Hematopoietic multipotent progenitor cell (in vitro differentiated cells): ENCODE data around the gene RELT. TPM values are rescaled to one million over a fixed set of nuclear protein-coding genes. Genes with fewer than 3 reads are reported as not detected.

Source experiments
- DNase-seq, 3 donors: peaks; one replicate each; pipeline ENCODE4 v3.0.0-alpha.2; 2011 to 2015; ENCODE audit warnings: low read depth in 2 of 3, low spot score in 2 of 3
- total RNA-seq: library from RNA; depleted of rRNA; stranded (reverse); fragments of >200 nt; gene quantifications from one replicate; pipeline ENCODE4 v1.2.3, GENCODE V29; 2012

The RELT gene
- total RNA-seq, 1 donor: 69.2 TPM

DNA sequence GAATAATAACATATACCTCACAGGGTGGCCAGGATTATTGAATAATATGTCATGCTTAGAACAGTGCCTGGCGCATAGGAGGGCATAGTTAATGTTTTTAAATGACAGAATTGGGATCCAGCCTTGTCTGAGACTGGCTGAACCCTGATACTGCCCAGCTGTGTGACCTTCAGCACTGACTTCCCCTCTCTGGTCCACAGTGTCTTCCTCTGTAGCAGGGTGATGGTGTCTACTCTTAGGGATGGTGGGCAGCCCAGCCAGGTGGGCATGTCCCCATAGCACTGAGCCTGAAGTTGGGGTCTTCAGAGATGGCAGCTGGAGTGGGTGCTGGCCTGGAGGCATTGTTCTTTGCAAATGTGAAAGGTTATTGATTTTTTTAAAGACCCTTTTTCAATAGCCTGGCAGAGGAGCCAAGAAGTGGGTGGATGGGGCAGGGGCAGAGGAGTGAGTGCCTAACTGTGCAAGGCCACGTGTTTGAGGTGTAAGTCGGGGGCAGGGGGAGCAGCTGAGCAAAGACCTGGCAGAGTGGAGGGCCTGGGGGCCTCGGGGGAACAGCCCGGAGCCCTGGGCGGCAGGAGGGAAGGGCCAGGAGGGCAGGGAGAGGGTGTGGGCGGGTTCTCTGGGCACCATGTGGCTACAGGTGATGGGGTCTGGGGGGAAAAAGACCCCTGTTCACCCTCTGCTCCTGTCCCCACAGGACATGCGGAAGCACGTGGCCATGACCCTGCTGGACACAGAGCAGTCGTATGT, 29.8 kb upstream of the RELT start:
- DNase-seq: no peak

DNA sequence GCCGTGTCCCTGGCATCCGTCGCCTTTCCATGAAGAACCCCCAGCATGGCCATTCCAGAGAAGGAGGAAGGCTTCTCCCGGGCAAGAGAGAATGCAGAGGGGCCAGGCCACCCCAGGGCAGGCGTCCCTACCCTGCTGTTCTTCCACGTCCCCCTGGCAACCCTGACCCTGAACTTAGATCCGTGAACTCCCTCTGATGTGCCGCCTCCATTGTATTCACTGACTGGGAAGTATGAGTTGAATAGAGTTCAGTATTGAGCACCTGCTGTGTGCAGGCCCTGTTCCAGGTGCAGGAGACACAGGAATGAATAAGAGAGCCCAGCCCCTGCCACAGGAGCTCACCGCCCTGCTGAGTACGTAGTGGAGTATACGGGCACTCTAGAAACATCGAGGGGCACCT, 29.1 kb upstream of the RELT start:
- DNase-seq: no peak

DNA sequence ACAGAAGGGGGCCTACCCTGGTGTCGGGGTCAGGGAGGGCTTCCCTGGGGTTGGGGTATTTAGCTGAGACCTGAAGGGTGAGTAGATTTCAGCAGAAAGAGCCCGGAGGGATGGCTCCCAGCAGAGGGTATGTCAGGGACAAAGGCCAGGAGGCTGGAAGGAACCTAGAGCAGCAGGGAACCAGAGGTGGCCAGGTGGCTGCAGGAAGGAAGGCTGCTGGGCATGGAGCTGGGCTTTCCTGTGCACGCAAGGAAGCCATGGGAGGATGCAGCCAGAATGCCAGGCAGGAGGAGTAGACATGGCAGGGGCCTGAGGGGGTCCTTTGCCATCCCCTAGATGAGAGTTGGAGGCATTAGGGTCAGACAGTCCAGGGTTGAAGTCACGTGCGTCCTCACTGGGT, 27.4 kb upstream of the RELT start:
- no peak for DNase-seq

DNA sequence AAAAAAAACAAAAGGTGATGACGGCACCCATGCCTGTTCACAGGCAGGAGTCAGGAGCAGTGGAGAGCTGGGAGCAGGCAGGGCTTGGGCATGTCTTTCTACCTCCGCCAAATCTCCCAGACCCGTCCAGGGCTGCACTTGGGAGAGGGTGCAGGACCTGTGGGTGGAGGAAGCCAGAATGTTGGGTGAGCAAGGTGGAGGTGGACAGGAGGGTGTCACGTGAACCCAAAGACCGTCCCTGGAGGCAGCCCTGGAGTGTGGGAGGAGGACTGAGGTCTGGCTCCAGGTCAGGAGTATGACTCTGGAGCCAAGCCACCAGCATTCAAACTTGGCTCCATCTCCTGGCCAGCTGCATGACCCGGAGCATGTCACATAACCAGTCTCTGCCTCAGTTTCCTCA, 26.6 kb upstream of the RELT start:
- DNase-seq: no peak

DNA sequence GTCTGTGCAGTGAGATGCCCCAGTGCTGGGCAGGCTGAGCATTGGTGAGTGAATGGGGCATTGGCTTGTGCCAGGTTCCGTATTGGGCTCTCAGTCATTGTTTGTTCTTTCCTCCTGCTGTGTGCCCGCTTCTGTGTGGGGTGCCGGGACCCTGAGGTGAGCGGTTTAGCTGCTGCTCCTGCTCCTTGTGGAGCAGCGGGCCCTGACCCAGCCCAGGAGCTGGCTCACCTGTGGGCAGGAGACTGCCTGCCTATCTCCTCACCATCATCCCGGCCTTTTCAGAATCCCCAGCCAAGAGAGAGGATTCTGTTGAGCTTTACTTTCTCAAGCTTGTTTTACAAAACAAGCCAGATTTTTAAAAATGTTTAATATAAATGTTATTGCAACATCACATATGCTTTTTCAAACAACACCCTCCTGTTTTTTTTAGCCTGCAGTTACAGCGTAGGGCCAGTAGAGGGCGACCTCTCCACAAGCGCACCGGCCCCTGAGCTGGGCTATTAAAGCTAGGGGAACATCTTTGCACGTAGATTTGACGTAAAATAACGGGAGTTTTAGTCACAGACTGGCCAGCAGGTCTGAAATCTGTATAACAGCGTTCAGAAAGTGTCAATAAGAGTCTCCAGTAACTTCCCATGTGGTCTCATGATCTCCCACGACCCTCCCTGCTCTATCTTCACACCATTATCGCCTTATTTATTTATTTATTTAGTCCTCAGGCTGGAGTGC, 25.1 kb upstream of the RELT start:
- DNase-seq: peak; percentile 50 to 79 (median 71)

DNA sequence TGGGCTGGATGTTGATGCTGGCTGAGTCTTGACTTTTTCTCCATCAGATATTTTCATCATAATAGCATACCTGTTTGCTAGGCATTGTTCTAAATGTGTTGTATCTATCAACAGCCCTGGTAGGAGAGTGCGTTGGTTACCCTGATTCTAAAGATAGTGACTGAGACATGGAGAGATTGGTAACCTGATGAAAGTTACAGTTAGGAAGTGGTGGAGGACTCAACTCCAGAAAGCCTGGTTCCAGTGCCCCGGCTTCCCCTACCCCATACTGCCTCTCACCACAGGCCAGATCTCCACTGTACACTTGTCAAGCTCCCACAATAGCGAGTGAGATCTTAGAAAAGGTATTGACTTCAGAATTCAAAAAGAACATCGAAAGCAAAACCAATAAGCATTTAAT, 22.8 kb upstream of the RELT start:
- DNase-seq: no peak

DNA sequence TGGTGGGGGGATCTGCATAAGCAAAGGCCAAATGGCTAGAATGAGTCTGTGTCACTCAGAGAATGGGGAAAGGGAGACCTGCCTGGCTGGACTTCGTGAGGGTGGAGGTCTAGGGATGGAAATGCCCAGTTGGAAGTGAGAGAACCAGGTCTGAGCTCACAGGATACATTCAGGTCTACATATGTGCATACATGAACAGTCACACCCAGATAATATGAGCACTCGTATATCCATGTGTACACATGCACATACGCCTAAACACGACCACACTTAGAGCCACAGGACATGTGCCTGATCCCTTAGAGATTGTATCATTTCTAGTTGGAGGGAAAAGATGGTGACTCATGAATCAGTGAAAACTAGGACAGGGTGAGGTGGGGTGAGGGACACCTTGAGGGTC, 21.1 kb upstream of the RELT start:
- DNase-seq: no peak

DNA sequence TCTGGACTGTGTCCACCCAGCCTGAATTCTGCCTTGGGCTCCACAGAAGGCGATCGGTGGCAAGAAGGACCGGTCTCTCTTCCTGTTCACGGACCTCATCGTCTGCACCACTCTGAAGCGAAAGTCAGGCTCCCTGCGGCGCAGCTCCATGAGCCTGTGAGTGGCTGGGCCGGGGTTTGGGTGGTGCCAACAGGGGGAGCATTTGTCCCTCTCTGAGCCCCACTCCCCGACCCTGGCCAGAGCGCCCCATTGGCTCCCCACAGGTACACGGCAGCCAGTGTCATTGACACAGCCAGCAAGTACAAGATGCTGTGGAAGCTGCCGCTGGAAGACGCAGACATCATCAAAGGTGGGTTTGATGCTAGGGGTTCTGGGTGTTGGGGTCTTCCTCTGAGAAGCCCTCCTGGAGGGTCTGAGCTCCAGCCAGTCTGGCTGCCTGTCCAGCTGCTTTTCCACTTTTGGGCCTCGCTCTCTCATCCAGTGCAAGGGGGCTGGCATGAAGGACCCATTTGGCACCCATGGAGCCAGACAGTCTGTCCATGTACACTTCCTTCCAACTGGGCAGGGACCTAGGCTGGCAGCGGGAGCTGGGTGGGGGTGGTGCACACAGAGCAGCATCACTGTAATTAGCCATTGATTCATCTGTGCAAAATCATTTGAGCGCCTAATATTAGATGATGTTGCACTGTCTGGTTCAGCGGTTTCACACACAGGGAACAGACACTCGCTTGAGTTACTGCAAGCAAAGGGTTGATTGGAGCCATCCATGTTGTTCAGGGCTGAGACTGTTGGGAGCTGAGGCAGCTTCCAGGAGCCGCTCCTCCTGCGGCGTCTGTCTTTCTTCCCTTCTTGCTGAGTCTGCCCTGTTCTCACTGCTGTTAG, 19.0 kb upstream of the RELT start:
- no peak for DNase-seq

DNA sequence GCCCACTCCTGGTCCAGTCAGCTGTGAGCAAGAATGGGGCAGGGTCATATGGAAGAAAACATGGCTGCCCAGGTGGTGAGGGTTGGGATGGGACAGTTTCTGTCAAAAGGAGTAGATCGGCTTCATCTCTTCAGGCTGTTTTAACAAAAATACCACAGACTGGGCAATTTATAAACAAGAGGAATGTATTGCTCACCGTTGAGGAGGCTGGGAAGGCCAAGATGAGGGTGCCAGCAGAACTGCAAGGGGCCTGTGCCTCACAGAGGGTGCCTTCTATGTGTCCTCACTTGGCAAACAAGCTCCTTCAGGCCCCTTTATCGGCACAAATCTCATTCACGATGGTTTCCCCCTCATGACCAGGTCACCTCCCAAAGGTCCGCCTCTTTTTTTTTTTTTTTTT, 18.1 kb upstream of the RELT start:
- DNase-seq: no peak

DNA sequence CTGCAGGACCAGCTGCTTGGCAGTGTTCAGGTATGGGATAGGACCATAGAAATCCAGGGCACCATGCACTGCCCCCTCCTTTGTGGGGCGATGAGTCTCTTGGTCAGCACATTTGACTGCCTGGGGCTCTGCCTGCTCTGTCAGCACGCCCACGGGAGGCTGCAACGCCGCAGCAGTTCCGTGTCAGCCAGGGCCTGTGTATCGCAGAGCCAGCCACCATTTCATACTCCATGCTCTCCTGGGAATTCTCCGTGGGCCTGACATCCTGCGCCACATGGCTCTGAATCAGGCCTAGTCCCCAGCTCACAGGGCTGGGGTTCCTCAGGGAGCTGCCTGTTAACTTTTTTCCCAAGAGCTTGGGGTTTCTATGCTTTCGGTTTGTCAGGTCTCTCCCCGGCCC, 16.9 kb upstream of the RELT start:
- DNase-seq: no peak

DNA sequence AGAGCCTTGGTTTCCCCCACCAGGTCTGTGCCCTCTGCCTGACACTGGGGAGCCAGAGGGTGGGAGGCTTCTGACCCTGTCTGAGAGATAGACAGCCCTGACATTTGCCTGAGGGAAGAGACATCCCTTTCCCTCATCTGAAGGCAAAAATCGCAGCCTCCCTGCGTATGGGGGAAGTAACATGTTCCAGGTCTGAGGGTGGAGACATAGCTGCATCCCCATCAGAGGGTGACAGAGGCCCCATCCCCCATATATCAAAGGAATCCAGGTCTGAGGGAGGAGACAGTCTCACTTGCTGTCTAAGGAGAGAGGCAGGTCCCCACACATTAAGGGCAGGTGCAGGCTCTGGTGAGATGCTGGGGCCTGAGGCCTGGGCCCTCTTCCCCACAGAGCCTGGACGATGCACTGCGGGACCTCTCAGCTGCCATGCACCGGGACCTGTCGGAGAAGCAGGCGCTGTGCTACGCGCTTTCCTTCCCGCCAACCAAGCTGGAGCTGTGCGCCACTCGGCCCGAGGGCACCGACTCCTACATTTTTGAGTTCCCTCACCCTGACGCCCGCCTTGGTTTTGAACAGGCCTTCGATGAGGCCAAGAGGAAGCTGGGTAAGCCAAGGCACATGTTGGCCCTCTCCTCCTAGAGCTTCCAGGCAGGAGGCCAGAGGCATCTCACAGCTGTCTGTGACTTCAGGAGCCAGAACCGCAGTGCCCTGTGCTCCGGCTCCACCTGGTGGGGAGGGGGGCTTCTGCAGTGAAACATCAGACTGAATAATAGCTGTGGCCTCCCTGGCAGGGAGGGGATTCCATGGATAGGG, 16.1 kb upstream of the RELT start:
- DNase-seq: peak in 2 of 3 donors; percentile 36 to 47

DNA sequence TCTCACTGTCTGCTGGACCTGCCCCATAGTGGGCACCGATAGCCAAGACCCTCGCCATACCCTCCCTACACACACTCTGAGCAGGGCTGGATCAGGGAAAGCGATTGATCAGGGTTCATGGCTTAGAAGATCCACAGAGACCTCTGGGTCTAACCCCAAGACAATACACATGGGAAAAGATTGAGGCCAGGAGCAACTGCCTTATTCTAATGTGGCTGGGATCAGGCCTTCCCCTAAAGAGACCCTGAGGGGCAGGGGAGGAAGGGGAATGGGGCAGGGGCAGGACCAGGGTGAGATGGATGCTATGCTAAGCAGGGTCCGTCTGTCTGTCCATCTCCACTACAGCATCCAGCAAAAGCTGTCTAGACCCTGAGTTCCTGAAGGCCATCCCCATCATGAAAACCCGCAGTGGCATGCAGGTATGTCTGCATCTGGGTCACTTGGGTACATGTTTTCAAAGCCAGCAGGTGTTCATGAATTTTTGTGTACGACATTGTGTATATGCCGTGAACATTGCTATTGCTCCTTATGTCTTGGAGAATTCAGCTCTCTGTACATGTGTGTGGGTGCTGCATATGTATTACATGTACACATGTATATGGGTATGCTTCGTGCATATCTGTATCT, 15.3 kb upstream of the RELT start:
- no peak for DNase-seq

DNA sequence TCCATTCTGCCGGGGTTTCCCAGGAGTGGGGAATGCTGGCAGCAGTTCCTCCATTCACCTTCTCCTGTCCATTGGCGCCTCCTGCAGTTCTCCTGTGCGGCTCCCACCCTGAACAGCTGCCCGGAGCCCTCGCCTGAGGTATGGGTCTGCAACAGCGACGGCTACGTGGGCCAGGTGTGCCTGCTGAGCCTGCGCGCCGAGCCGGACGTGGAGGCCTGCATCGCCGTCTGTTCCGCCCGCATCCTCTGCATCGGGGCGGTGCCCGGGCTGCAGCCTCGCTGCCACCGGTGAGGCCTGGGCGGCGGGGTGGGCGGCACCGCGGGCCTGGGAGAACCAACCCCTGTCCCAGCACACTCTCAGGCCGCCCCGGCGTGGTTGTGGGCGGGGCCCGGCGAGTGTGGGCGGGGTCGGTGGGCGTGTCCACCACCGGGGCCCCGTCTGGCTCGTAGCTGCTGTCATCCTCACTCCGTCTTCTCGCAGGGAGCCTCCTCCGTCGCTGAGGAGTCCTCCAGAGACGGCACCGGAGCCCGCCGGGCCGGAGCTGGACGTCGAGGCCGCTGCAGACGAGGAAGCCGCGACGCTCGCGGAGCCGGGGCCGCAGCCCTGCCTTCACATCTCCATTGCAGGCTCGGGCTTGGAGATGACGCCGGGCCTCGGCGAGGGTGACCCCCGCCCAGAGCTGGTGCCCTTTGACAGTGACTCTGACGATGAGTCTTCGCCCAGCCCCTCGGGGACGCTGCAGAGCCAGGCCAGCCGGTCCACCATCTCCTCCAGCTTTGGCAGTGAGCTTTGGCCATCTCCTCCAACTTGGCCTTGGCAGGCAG, 14.0 kb upstream of the RELT start:
- DNase-seq: no peak

DNA sequence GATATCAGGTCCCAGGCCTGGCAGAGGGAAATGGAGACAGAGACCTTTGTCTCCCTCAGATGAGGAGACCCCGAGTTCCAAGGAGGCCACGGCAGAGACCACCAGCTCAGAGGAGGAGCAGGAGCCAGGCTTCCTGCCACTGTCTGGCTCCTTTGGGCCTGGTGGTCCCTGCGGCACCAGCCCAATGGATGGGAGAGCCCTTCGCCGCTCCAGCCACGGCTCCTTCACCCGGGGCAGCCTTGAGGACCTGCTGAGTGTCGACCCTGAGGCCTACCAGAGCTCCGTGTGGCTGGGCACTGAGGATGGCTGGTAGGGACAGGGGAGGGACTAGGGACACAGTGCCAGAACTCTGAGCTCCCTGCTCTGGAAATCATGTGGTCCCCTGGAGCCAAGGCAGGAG, 13.1 kb upstream of the RELT start:
- DNase-seq: no peak

DNA sequence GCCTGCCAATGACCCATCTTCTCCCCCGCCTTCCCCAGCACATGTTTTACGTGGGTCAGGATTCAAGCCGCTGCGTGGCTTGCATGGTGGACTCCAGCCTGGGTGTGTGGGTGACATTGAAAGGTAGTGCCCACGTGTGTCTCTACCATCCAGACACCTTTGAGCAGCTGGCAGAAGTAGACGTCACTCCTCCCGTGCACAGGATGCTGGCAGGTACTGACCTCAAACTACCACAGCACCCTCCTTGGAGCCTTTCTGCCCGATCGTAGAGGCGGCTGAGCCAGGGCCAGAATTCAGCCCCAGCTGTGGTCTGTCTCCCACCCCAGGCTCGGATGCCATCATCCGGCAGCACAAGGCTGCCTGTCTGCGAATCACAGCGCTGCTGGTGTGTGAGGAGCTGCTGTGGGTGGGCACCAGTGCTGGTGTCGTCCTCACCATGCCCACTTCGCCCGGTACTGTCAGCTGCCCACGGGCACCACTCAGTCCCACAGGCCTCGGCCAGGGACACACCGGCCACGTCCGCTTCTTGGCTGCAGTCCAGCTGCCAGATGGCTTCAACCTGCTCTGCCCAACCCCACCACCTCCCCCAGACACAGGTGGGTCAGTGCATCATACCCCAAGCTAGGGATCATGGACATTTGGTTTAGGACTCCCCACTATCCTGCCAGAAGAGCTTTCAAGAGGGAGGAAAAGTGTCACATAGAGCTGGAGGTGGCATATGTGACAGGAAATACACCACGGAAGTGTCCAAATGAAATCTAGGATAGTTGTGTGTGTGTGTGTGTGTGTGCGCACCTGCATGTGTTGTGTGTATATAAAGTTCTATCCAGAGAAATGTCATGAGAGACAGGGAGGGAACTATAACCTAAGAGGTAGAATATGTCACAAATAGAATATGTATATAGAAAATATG, 10.6 kb upstream of the RELT start:
- no peak for DNase-seq

DNA sequence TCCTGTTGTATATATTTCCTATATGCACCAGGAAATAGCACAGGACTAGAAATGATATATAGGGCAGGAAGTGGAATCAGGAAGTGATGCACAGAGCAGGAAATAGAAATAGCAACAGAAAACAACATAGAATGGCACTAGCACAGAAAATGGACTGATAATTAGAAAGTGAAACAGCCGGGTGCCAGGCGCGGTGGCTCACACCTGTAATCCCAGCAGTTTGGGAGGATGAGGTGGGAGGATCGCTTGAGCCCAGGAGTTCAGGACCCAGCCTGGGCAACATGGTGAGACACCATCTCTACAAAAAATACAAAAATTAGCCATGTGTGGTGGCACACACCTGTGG, 10.0 kb upstream of the RELT start:
- DNase-seq: no peak

DNA sequence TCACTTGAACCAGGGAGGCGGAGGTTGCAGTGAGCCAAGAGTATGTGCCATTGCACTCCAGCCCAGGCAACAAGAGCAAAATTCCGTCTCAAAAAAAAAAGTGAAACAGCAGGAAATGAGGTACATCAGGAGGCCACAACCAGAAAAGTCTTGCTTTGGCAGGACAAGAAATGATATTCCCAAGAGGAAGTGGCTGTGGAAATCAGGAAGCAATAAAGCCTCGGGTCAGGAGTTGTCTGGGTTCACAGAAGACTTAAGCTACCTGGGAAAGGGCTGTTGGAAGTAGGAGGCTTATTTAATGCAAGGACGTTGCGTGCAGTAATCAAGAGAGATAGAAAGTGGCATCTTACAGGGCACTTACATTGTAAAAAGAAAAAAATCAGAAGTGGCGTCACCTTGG, 9.2 kb upstream of the RELT start:
- no peak for DNase-seq

DNA sequence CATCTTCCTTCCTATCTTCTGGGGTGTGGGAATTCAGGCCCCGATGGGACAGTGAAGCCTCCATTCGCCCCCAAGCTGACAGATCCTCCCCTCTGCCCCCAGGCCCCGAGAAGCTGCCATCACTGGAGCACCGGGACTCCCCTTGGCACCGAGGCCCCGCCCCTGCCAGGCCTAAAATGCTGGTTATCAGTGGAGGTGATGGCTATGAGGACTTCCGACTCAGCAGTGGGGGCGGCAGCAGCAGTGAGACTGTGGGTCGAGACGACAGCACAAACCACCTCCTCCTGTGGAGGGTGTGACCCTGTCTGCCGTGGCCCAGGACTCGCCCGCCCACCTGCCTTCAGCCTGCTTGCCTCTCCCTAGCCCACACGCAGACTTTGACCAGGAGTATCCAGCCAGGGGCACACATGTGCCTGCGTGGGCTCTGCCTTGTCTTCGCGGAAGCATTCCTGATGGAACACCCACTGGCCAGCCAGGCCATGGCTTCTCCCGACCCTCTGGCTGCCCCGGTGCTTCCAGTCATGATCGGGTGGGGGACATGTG, 8.6 kb upstream of the RELT start:
- DNase-seq: no peak
